ENCODE measurements around the gene GIPR.

DNA sequence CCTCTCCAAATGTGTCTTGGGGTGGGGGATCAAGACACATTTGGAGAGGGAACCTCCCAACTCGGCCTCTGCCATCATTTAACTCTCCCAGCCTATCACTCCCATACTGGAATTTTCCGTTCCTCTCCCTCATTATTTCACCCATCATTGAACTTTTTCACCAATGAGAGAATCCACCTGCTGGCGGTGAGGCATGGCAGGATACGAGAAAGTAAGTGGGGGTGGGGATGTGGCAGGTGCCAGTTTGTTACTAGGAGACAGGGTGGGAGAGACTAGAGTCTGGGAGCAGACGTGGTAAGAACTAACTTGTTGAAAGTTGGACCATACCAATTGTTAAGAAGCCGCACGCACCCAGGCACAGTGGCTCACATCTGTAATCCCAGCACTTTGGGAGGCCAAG is 6.9 kb downstream of the GIPR start:
- TF ChIP-seq EZH2 (IDR thresholded peaks at IDR 0.05; ENCODE audit: insufficient read depth, poor library complexity, severe bottlenecking) (no peak), EZH2phosphoT487 (IDR thresholded peaks at IDR 0.05; ENCODE audit: insufficient read depth, low read depth) (no peak)

All from GM23248 (cell line).